Adrenal gland (tissue), 12 donors: Measurements from ENCODE around the gene LTB4R. TPM values are rescaled to one million over a fixed set of nuclear protein-coding genes. Genes with fewer than 3 reads are reported as not detected.

Experiments used
- DNase-seq, 7 donors: peaks; one replicate each; pipeline ENCODE4 v3.0.0-alpha.2; 2019 to 2020
- H3K27ac ChIP-seq, 5 donors: fragments of 200-600 bp; sonication (generic) in 4 of 5; 1 replicate in 3 of 5; 2 replicates in 2 of 5; pipeline versions ENCODE4 v1.5.1 to v1.8.0; 2016 to 2020; ENCODE audit warnings: mild to moderate bottlenecking in 1 of 5
- H3K27me3 ChIP-seq: fragments of 200-600 bp; 2 replicates; pipeline ENCODE4 v1.8.0; 2021
- H3K36me3 ChIP-seq, 2 donors: fragments of 200-600 bp; replicated peaks in 1 of 2; 1 replicate in 1 of 2; 2 replicates in 1 of 2; pipeline versions ENCODE4 v1.5.1 to v1.8.0; 2018 to 2022
- H3K4me1 ChIP-seq, 2 donors: fragments of 200-600 bp; replicated peaks in 1 of 2; 1 replicate in 1 of 2; 2 replicates in 1 of 2; pipeline versions ENCODE4 v1.5.1 to v1.8.0; 2018 to 2021
- H3K4me3 ChIP-seq, 4 donors: fragments of 200-600 bp; sonication (generic) in 3 of 4; one replicate each; pipeline ENCODE4 v1.5.1; 2016 to 2018
- H3K9me3 ChIP-seq, 3 donors: fragments of 200-600 bp; sonication (generic) in 1 of 3; replicated peaks in 1 of 3; 1 replicate in 2 of 3; 2 replicates in 1 of 3; pipeline versions ENCODE4 v1.5.1 to v1.8.0; 2016 to 2021
- POLR2A ChIP-seq, 2 donors: fragments of 450-650 bp; IDR thresholded peaks; one replicate each; pipeline ENCODE4 v1.6.1; 2017; ENCODE audit warnings: antibody characterized with exemption in 2 of 2, mild to moderate bottlenecking in 2 of 2, moderate library complexity in 1 of 2
- WGBS, 4 donors: extraction: QIAGEN DNeasy Blood & Tissue Kit in 2 of 4; methylation state at CpG; one replicate each; pipeline versions ENCODE4 v1.1.5 to v1.1.7; 2013 to 2017; 5-methylcytosine and 5-hydroxymethylcytosine counted together
- intact Hi-C, 2 donors: fragments of 100-400 bp; cut with DNase I; formaldehyde crosslinking; loops; one replicate each; pipeline versions ENCODE4 v1.14.1 to v1.15.0; 2022 to 2023
- polyA plus RNA-seq, 3 donors: library from polyadenylated mRNA; stranded (reverse); fragments of 200-250 nt in 2 of 3; fragments of 350-450 nt in 1 of 3; fragmentation: Illumina TruSeq in 1 of 3; extraction: RNeasy Lipid Tissue Mini Kit (QIAGEN cat#74804) in 1 of 3; gene quantifications; one replicate each; pipeline ENCODE4 v1.2.3, GENCODE V29; 2013 to 2014
- total RNA-seq, 9 donors: library from RNA; depleted of rRNA in 4 of 9; stranded (reverse); fragments of >200 nt in 4 of 9; fragments of 120-200 nt in 1 of 9; fragmentation: NEBNext Ultra II Directional in 1 of 9; extraction: Animal tissue kit (Norgen Biotek cat#: 25700) in 1 of 9; gene quantifications; one replicate each; pipeline versions ENCODE4 v1.1.0 to v1.2.4, GENCODE V29; 2013 to 2023
- TF ChIP-seq, protein P1 (sequence below), 6 experiments: fragments of 450-650 bp in 4 of 6; fragments of 200-600 bp in 2 of 6; sonication (generic) in 1 of 6; IDR thresholded peaks; 1 replicate in 5 of 6; 2 replicates in 1 of 6; pipeline versions ENCODE4 v1.5.1 to v1.8.0; 2016 to 2021; ENCODE audit warnings: antibody characterized with exemption in 6 of 6, mild to moderate bottlenecking in 2 of 6, moderate library complexity in 1 of 6
- donor health status: healthy with polysubstance abuse.
- donor health status: Bipolar disorder and iron deficiency.
- donor health status: DM: yes; HTN: yes; CAD: no.
- donor health status: DM: no; HTN: no; CAD: no.
- donor health status: DM: no; HTN: no; CAD: no.
- donor health status: DM: yes; HTN: yes; CAD: no.

The LTB4R gene
- total and polyA plus RNA-seq, 12 donors, result 1.4 to 30.2 (median 11.6) TPM

DNA sequence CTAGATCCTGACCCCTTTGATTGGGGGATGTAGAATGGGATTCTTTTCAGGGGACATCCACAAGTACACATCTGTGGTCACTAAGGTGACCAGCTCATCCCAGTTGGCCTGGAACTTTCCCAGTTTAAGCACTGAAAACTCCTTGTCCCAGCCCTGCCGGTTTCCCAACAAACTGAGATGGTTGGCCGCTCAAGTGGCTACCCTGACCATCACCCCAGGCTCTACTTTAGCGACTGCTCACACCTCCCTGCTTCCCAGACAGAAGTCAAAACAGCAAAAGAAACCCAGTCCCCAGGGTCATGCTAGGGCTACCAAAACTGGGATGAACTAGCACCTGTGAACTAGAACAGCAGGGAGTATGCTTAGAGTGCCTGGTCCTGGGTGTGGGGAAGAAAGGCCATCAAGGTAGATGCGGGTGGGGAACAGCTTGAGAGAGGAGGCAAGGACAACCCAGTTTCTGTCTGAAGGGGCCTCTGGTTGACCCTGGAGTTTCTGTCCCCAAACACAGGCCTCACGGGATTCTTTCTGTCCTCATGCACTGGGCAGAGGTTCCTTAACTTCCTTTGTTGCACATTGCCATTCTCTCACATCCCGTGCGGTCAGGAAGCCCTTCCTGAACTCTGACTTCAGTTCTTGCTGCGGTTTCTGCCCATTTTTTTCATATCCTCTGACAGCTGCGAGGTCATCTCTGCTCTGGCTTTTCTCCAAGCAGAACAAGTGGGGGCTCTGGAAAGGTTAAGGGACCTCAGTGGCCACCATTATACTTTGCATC, 1.6 kb downstream of the LTB4R start:
- DNase-seq, result peak in 6 of 7 donors; percentile 50 to 82 (median 65)

DNA sequence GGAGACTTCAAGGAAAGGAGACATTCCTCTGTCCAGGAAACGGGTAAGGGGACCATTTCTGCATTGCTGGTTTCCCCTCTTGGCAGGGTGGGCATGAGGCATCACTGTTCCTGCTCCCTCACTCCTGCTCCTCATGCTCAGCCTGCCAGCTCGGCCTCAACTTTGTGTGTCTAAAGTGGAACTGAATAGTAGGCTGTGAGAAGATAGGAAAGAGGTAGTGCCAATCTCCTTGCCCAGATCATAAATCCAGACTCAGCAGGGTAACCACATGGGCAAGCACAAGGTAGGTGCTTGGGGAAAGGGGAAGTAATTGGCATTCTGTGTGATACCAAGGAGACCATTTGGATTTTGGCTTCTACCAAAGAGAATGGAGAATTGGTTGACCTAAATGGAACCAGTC, 2.6 kb downstream of the LTB4R start:
- TF ChIP-seq POLR2A (IDR thresholded peaks at IDR 0.05), result no peak
- TF ChIP-seq, protein P1, sequence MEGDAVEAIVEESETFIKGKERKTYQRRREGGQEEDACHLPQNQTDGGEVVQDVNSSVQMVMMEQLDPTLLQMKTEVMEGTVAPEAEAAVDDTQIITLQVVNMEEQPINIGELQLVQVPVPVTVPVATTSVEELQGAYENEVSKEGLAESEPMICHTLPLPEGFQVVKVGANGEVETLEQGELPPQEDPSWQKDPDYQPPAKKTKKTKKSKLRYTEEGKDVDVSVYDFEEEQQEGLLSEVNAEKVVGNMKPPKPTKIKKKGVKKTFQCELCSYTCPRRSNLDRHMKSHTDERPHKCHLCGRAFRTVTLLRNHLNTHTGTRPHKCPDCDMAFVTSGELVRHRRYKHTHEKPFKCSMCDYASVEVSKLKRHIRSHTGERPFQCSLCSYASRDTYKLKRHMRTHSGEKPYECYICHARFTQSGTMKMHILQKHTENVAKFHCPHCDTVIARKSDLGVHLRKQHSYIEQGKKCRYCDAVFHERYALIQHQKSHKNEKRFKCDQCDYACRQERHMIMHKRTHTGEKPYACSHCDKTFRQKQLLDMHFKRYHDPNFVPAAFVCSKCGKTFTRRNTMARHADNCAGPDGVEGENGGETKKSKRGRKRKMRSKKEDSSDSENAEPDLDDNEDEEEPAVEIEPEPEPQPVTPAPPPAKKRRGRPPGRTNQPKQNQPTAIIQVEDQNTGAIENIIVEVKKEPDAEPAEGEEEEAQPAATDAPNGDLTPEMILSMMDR (IDR thresholded peaks at IDR 0.05), result no peak
- H3K27me3 ChIP-seq, result no peaks in the 10 kb centered on the region
- DNase-seq, result no peak
- H3K9me3 ChIP-seq, result no peaks in the 10 kb centered on the region
- intact Hi-C loops, result no loop called here
- H3K27ac ChIP-seq, result peak overlapping the region in 3 of 5 donors; percentile 9 to 92 (median 68)
- no peaks in the 10 kb centered on the region for H3K36me3 ChIP-seq
- H3K4me1 ChIP-seq, result peaks cover 20 to 54% of the 10 kb centered on the region in 2 donors
- H3K4me3 ChIP-seq, result no peak overlapping the region
- WGBS, 4 donors, result 77 to 86% (median 81%) methylated on average over 2 of the region's 2 CpGs

More for the DNA sequence above, 1.6 kb downstream of the LTB4R start:
- H3K27ac ChIP-seq, result peak overlapping the region in 4 of 5 donors; percentile 23 to 97 (median 80)
- peaks cover 20 to 61% of the 10 kb centered on the region in 2 donors for H3K4me1 ChIP-seq
- intact Hi-C loops, result no loop called here
- TF ChIP-seq POLR2A (IDR thresholded peaks at IDR 0.05), result peak in 1 of 2 donors; percentile 17
- TF ChIP-seq, protein P1 (IDR thresholded peaks at IDR 0.05), result no peak
- peaks cover 0 to under 1% of the 10 kb centered on the region in 2 donors for H3K36me3 ChIP-seq
- whole genome bisulfite sequencing, 4 donors, result 58 to 66% (median 60%) methylated on average over 8 to 9 of the region's 9 CpGs
- no peak overlapping the region for H3K4me3 ChIP-seq
- H3K9me3 ChIP-seq, result no peaks in the 10 kb centered on the region
- no peaks in the 10 kb centered on the region for H3K27me3 ChIP-seq

DNA sequence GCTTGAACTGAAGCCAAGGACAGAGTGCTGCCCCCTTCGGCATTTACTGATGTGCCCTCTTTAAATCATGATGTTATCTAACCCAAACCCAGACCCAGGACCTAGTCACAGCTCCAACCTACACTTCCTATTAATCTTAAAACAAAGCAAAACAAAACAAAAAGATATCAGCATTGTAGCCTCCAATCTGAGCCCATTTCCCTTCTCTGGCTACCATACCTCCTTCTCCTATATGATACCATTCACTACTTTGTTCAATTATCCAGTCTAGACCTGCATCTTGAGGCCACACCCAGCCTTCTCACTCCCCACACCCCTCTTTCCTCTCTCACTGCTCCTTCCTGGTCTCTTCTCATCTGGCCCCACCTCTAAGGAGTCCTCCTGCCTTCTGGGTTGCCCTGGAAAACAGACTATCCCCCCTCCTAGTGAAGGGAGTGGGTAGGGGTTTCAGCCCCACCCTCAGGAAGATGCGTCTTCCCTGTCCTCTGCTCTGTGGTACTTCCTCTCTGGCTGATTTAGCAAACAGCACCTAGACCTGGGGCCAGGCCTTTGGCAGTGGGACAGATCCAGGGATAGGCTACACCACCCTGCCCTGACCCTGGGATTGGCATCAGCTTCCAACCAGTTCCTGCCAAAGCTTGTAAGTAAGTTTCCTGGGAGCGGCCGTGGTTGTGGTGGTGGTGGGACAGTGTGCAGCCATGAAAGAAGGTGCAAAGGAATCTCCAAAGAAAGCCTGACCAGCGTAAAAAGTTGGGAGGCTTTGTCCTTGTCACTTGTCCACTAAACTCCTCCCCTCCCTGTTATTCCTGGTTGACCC, 3.3 kb downstream of the LTB4R start:
- TF ChIP-seq POLR2A (IDR thresholded peaks at IDR 0.05), result no peak
- TF ChIP-seq, protein P1 (IDR thresholded peaks at IDR 0.05), result no peak
- no peak overlapping the region for H3K4me3 ChIP-seq
- H3K4me1 ChIP-seq, result peaks cover 19 to 48% of the 10 kb centered on the region in 2 donors
- WGBS, 4 donors, result 46 to 68% (median 62%) methylated on average over 5 of the region's 5 CpGs
- no peaks in the 10 kb centered on the region for H3K27me3 ChIP-seq
- intact Hi-C loops, result no loop called here
- DNase-seq, result no peak
- no peaks in the 10 kb centered on the region for H3K9me3 ChIP-seq
- H3K27ac ChIP-seq, result peak overlapping the region in 3 of 5 donors; percentile 9 to 92 (median 68)
- no peaks in the 10 kb centered on the region for H3K36me3 ChIP-seq

DNA sequence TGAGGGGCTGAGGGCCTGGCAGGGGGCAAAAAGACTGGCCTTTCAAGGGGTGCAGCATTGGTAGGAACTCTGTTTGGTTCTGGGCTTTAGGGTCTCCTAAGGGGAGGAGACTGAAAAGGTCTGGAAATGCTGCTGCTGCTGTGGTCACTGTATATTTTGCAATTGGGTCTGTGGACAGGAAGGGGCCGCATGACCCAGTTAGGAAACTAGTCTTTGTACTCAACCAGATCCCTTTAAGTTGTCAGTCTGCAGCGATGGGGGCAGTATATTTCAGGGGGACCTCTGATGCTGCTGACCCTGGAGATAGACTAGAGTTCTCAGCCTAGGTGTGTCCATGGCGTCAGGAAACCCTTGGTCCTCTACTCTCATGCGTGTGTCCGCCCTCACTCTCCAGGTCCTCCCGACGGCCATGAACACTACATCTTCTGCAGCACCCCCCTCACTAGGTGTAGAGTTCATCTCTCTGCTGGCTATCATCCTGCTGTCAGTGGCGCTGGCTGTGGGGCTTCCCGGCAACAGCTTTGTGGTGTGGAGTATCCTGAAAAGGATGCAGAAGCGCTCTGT, 4.0 kb downstream of the LTB4R start:
- WGBS, 4 donors, result 81 to 87% (median 84%) methylated on average over 9 to 10 of the region's 10 CpGs
- Histone ChIP-seq H3K27me3 (no peaks in the 10 kb centered on the region), H3K4me3 (no peak overlapping the region), H3K27ac (peak overlapping the region in 2 of 5 donors; percentile 68 to 92), H3K4me1 (peaks cover 12 to 40% of the 10 kb centered on the region in 2 donors), H3K36me3 (no peaks in the 10 kb centered on the region), H3K9me3 (no peaks in the 10 kb centered on the region)
- no peak for DNase-seq
- intact Hi-C loops, result no loop called here
- no peak for TF ChIP-seq POLR2A (IDR thresholded peaks at IDR 0.05)
- TF ChIP-seq, protein P1 (IDR thresholded peaks at IDR 0.05), result no peak
